DMS 273 (cell line): ENCODE measurements around the gene SPTSSA.
A peak's percentile ranks its signal among the peaks of the same experiment; 100 is the strongest.
"Not testable (repeated sequence)": the region's sequence is repeated elsewhere in the genome, so short reads cannot be mapped to it uniquely, and the experiment has no call there.

Experiments used
- DNase-seq: peaks from one replicate; lab custom pipeline; 2025; ENCODE audit not compliant: unreplicated experiment; lab: John Stamatoyannopoulos, UW

Gene SPTSSA

GRCh38 chr14:34462132-34462893, at the start of gene SPTSSA:
Gene SPTSSA, minus strand, starts transcription at chr14:34462240. Its CDS starts 33 bp downstream, at chr14:34462207.
- DNase-seq = peak; percentile 96

DNA sequence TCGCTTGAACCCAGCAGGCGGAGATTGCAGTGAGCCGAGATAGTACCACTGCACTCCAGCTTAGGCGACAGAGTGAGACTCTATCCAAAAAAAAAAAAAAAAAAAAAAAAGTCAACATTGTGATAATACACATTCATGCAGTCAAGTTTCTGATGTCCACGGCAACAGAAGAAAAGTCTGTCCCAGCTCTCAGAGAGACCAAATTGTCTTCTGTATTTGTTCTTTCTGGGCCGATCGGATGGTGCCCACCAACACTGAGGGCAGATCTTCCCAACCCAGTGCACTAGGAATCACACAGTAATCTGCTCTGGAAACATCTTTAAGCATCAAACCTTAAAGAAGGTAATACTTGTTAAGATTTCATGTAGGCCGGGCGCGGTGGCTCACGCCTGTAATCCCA, 45.8 kb upstream of the SPTSSA start:
- no peak for DNase-seq

DNA sequence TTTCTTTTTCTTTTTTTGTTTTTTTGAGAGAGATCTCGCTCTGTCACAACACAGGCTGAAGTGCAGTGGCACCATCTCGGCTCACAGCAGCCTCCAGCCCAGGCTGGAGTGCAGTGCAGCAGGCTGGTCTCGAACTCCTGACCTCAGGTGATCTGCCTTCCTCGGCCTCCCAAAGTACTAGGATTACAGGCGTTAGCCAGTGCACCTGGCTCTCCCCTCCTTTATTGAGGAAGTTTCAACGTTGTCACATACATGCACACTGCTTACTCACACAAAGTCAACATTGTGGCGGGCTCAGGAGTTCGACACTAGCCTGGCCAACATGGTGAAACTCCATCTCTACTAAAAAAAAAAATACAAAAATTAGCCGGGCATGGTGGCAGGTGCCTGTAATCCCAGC, 45.4 kb upstream of the SPTSSA start:
- no peak for DNase-seq

- DNase-seq = not testable (repeated sequence)
Measured at GRCh38 chr14:34505124-34505491, 43.1 kb upstream of the SPTSSA start.

DNA sequence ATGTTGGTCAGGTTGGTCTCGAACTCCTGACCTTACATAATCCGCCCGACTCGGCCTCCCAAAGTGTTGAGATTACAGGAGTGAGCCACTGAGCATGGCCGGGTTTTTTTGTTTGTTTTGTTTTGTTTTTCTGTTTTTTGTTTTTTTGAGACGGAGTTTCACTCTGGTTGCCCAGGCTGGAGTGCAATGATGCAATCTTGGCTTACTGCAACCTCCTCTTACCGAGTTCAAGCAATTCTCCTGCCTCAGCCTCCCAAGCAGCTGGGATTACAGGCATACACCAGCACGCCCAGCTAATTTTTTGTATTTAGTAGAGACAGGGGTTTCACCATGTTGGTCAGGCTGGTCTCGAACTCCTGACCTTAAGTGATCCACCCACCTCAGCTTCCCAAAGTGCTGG, 42.0 kb upstream of the SPTSSA start:
- DNase-seq = not testable (repeated sequence)

DNA sequence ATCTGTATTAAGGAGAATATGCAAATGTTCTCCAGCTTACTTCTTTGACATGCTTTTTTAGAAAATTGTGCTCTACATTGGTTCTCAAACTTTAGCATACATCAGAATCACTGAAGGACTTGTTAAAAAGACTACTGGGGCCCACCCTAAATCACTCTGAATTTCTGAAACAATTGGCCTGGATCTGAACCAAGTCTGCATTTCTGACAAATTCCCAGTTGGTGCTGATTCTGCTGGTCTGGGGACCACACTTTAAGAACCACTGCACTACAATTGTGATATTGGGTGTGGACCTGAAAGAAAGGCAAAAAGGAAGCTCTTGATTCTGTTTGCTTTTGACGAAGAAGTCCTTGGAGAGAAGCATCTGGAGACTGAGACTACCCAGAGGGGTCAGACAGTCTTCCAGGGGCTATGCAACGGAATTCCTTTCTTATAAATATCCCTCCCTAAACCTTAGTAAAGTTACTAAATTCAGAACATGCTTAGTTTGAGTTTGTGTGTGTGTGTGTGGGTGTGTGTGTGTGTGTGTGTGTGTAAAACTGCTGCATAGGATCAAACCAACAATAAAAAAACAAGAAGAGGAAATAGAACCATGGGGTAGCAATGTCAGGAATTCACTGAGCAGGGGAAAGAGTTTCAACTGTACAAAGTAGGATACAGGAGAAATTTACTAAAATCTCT, 40.6 kb upstream of the SPTSSA start:
- DNase-seq = no peak

GRCh38 chr14:34502001-34502400, 40.0 kb upstream of the SPTSSA start:
- DNase-seq = no peak

- DNase-seq = no peak
Measured at GRCh38 chr14:34501004-34501580, 39.1 kb upstream of the SPTSSA start.

- DNase-seq = peak; percentile 64
Measured at GRCh38 chr14:34498684-34499412, 36.8 kb upstream of the SPTSSA start.

DNA sequence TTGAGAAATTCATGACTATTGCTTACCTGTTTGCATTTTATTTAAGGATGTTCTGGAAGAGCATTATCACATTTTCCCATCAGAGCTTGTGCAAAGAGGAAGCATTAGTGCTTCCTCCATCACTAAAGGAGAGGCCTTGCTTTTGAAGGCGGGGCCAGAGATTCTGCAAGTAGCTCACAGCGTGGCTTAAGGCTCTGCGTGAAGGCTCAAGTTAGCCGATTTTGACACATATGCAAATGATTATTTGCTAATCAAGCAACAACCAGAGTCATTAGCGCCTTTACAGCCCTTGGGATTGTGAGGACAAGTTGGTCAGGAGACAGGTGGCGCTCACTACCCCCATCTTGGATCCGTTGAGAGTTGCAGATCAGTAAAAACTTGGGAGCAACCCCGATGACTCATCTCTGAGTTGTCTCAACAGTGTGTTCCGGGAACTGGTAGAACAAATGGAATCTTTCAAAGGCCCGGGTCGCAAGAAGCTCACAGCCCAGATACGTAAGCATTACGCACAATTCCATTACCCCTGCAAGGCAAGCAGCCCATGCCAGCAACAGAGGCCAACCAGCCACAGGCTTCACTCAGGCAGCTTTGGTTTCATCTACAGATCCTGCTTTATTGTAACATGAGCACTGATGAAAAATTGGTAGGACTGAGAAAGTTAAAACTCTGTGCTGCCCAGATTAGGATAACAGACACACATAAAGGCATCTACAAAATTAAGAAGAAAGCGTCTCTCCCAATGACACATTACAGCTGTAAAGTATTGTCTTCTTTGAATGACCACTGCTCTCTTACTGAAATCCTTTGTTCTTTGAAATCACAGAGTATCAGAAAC, 34.9 kb upstream of the SPTSSA start:
- peak; percentile 34 for DNase-seq

DNA sequence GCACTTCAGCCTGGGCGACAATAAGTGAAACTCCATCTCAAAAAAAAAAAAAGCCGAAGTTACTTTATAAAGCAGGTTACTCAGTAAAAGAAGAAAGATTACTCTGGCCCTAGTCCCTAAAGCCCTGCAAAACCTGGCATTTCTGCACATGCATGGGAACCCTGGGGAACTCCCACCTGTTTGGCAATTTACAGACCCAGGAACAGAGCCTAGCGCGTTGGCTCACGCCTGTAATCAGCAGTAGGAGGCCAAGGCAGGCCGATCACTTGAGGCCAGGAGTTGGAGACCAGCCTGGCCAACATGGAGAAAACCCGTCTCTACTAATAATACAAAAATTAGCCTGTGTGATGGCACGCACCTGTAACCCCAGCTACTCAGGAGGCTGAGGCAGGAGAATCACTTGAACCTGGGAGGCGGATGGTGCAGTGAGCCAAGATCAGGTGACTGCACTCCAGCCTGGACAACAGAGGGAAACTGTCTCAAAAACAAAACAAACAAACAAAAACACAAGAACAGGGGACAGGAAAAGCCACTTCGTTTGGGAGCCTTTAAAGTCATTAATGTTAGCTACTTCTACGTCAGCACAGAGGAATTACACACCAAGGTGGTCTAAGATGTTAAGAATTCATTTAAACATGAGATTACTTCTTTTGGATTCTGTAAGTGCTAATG, 34.1 kb upstream of the SPTSSA start:
- DNase-seq = no peak

DNA sequence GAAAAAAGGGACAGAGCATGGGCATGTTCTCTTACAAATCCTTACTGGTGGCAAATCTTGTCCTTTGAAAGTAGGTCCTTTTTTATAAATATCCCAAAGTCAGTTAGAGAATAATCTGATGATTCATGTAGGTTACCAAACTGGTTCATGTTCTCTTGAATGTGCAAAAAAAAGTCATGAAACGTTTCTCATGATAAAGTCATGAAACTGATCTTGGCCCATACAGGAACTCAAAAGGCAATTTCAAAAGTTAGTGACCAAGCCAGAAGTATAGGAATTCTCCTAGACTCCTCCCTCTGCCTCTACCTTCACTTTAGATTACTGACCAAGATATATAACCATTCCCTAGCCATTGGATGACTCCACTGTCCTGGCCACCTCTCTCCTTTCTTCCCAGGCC, 27.3 kb upstream of the SPTSSA start:
- no peak for DNase-seq

GRCh38 chr14:34488528-34488927, 26.5 kb upstream of the SPTSSA start:
- no peak for DNase-seq

GRCh38 chr14:34484726-34485125, 22.7 kb upstream of the SPTSSA start:
- no peak for DNase-seq

- DNase-seq = no peak
Measured at GRCh38 chr14:34482463-34482862, 20.4 kb upstream of the SPTSSA start.

- no peak for DNase-seq
Measured at GRCh38 chr14:34479694-34480093, 17.7 kb upstream of the SPTSSA start.

- no peak for DNase-seq
Measured at GRCh38 chr14:34478261-34478660, 16.2 kb upstream of the SPTSSA start.

DNA sequence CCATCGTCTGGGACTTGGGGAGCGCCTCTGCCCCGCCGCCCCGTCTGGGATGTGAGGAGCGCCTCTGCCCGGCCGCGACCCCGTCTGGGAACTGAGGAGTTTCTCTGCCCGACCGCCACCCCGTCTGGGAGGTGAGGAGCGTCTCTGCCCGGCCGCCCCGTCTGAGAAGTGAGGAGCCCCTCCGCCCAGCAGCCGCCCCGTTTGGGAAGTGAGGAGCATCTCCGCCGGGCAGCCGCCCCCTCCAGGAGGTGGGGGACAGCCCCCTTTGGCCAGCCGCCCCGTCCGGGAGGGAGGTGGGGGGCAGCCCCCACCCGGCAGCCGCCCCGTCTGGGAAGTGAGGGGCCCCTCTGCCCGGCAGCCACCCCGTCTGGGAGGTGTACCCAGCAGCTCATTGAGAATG, 14.0 kb upstream of the SPTSSA start:
- DNase-seq = not testable (repeated sequence)

DNA sequence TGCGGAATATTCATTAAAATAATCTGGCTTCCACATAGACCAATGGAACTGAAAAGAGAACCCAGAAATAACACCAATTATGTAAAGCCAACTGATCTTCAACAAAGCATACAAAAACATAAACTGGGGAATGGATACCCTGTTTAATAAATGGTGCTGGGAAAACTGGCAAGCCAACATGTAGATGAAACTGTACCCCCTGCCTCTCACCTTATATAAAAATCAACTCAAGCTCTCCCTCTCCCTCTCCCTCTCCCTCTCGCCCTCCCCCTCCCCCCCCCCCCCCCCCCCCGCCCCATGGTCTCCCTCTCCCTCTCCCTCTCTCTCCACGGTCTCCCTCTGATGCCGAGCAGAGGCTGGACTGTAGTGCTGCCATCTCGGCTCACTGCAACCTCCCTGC, 13.1 kb upstream of the SPTSSA start:
- no peak for DNase-seq

DNA sequence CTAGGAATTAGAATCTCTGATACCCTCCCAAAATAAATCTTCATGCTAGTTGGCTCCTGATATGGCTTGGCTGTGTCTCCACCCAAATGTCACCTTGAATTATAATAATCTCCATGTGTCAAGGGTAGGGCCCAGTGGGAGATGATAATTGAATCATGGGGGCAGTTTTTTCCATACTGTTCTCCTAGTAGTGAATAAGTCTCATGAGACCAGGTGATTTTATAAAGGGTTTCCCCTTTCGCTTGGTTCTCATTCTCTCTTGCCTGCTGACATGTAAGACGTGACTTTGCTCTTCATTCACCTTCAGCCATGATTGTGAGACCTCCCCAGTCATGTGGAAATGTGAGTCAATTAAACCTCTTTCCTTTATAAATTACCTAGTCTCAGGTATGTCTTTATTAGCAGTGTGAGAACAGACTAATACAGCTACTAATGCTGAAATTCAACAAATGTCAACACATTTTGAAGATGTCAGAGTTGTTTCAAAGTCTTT, 12.2 kb upstream of the SPTSSA start:
- no peak for DNase-seq
